OCI-LY7 (cell line): ENCODE results near the gene A2ML1. TPM values are rescaled to one million over a fixed set of nuclear protein-coding genes. Genes with fewer than 3 reads are reported as not detected.
"Not testable (repeated sequence)": the region's sequence is repeated elsewhere in the genome, so short reads cannot be mapped to it uniquely, and the experiment has no call there.

Source experiments
- BruUV-seq: library from RNA; stranded (reverse); fragments of 400-500 nt; replicated peaks from 2 replicates; lab custom pipeline; 2021; lab: Mats Ljungman, UMichigan
- CTCF ChIA-PET: fragments of 300-600 bp; sonication (Branson Sonifier 250); formaldehyde crosslinking; loops from one replicate; lab custom pipeline; 2022; ENCODE audit warnings: antibody characterized with exemption; ENCODE audit not compliant: unreplicated experiment; lab: Charles Lee
- POLR2A ChIA-PET: fragments of 300-600 bp; sonication (Branson Sonifier 250); formaldehyde crosslinking; loops from one replicate; lab custom pipeline; 2022; ENCODE audit warnings: antibody characterized with exemption; lab: Charles Lee
- DNase-seq: peaks from one replicate; pipeline ENCODE4 v3.0.0-alpha.2; 2015; ENCODE audit warnings: low spot score
- H2AFZ ChIP-seq: fragments of 200-600 bp; sonication (generic), shearing (Covaris generic); 2 replicates; pipeline ENCODE4 v1.6.1; 2014; ENCODE audit warnings: mild to moderate bottlenecking, antibody characterized with exemption, low read length, moderate library complexity
- H3K27ac ChIP-seq: fragments of 200-600 bp; sonication (generic); 2 replicates; pipeline ENCODE4 v1.5.1; 2014; ENCODE audit warnings: mixed run types, low read depth, mild to moderate bottlenecking, moderate library complexity, low read length, inconsistent platforms; ENCODE audit not compliant: poor library complexity, severe bottlenecking
- H3K36me3 ChIP-seq: fragments of 200-600 bp; sonication (generic); 2 replicates; pipeline ENCODE4 v1.6.1; 2014; ENCODE audit warnings: mild to moderate bottlenecking, antibody characterized with exemption, low read length, moderate library complexity, mixed read lengths; ENCODE audit not compliant: insufficient read depth
- H3K4me1 ChIP-seq: fragments of 200-600 bp; sonication (generic); 2 replicates; pipeline ENCODE4 v1.5.1; 2014; ENCODE audit warnings: mild to moderate bottlenecking, low read length; ENCODE audit not compliant: insufficient read depth, poor library complexity, severe bottlenecking
- H3K4me2 ChIP-seq: fragments of 200-600 bp; sonication (generic); 2 replicates; pipeline ENCODE4 v1.6.1; 2014; ENCODE audit warnings: mild to moderate bottlenecking, low read length
- H3K4me3 ChIP-seq: fragments of 200-600 bp; sonication (generic); 2 replicates; pipeline ENCODE4 v1.5.1; 2014; ENCODE audit warnings: mild to moderate bottlenecking, low read depth, low read length; ENCODE audit not compliant: poor library complexity, severe bottlenecking
- H3K79me2 ChIP-seq: fragments of 200-600 bp; sonication (generic); 2 replicates; pipeline ENCODE4 v1.6.1; 2016; ENCODE audit warnings: low read depth, mild to moderate bottlenecking, low read length, moderate library complexity, mixed read lengths; ENCODE audit not compliant: insufficient read depth
- H3K9me2 ChIP-seq: fragments of 200-600 bp; sonication (generic); 2 replicates; pipeline ENCODE4 v1.6.1; 2016; ENCODE audit warnings: mild to moderate bottlenecking, low read length, mixed read lengths; ENCODE audit not compliant: insufficient read depth
- H3K9me3 ChIP-seq: fragments of 200-600 bp; sonication (generic); 2 replicates; pipeline ENCODE4 v1.6.1; 2014; ENCODE audit warnings: mild to moderate bottlenecking, mixed run types, low read length, mixed read lengths
- H4K20me1 ChIP-seq: fragments of 200-600 bp; sonication (generic); 2 replicates; pipeline ENCODE4 v1.6.1; 2014; ENCODE audit warnings: mild to moderate bottlenecking, antibody characterized with exemption, low read length, moderate library complexity, mixed read lengths; ENCODE audit not compliant: insufficient read depth
- CTCF ChIP-seq: fragments of 200-600 bp; sonication (generic); conservative IDR thresholded peaks from 2 replicates; pipeline ENCODE4 v1.5.1; 2014; ENCODE audit warnings: mild to moderate bottlenecking, antibody characterized with exemption, low read length, moderate library complexity, mixed read lengths
- EZH2phosphoT487 ChIP-seq: fragments of 200-600 bp; sonication (generic); IDR thresholded peaks from 2 replicates; pipeline ENCODE4 v1.6.1; 2018; ENCODE audit warnings: low read depth, borderline replicate concordance, mild to moderate bottlenecking, mixed run types, antibody characterized with exemption, low read length, moderate library complexity, mixed read lengths
- intact Hi-C: fragments of 100-400 bp; cut with micrococcal nuclease; formaldehyde crosslinking; loops from one replicate; pipeline ENCODE4 v1.10.0; 2022; ENCODE audit not compliant: unreplicated experiment
- total RNA-seq, 2 experiments: library from RNA; depleted of rRNA in 1 of 2; stranded (reverse); fragments of >200 nt in 1 of 2; shearing (Covaris generic) in 1 of 2; gene quantifications; 2 replicates each; pipeline ENCODE4 v1.2.3, GENCODE V29; 2014 to 2022

A2ML1 gene
- total RNA-seq, 2 experiments from 2014 or later = not detected

GRCh38 chr12:8819666-8819980 is 2.8 kb upstream of the A2ML1 start:
- BruUV-seq = no TSS peak
- Histone ChIP-seq H4K20me1 (no peaks in the 10 kb centered on the region), H3K4me2 (no peak overlapping the region), H3K79me2 (no peaks in the 10 kb centered on the region), H3K4me3 (no peak overlapping the region), H3K9me3 (no peaks in the 10 kb centered on the region), H3K4me1 (peaks cover 14% of the 10 kb centered on the region), H3K9me2 (no peaks in the 10 kb centered on the region), H3K27ac (no peak overlapping the region), H2AFZ (no peak overlapping the region), H3K36me3 (no peaks in the 10 kb centered on the region)
- DNase-seq = no peak
- CTCF ChIA-PET = no interaction called here
- TF ChIP-seq CTCF (no peak), EZH2phosphoT487 (no peak)
- intact Hi-C loops = no loop called here
- POLR2A ChIA-PET = interaction anchor here (0.5 to 0.9 kb wide), 3 partner anchors 14 to 204 kb away, joined by 3 read pairs; no protein-coding TSS in a partner anchor

GRCh38 chr12:8820676-8821407 is 1.6 kb upstream of the A2ML1 start:
- H3K79me2 ChIP-seq, CTCF ChIA-PET, H2AFZ ChIP-seq, DNase-seq, H3K36me3 ChIP-seq, POLR2A ChIA-PET, H4K20me1 ChIP-seq, BruUV-seq, H3K4me3 ChIP-seq, H3K9me2 ChIP-seq, H3K9me3 ChIP-seq, H3K27ac ChIP-seq, H3K4me2 ChIP-seq: not testable (repeated sequence)
- H3K4me1 ChIP-seq = peaks cover 14% of the 10 kb centered on the region
- intact Hi-C loops = loop anchor here (5.0 kb wide), 1 partner anchor 279 kb away; the partner anchor contains the start of gene CLEC4E

GRCh38 chr12:8821591-8821990 is 830 bp upstream of the A2ML1 start:
- H3K79me2 ChIP-seq = no peaks in the 10 kb centered on the region
- ChIA-PET CTCF (no interaction called here), POLR2A (interaction anchor here (1.3 kb wide), 1 partner anchor 9 kb away, joined by 4 read pairs; no protein-coding TSS in a partner anchor)
- no peak for DNase-seq
- no peak overlapping the region for H2AFZ ChIP-seq
- H3K9me3 ChIP-seq = 0 out of 2 replicates have a peak, but pooled peaks cover 6% of the 10 kb centered on the region
- intact Hi-C loops = loop anchor here (5.0 kb wide), 1 partner anchor 279 kb away; the partner anchor contains the start of gene CLEC4E
- no peak overlapping the region for H3K4me3 ChIP-seq
- H3K36me3 ChIP-seq = no peaks in the 10 kb centered on the region
- peaks cover 14% of the 10 kb centered on the region for H3K4me1 ChIP-seq
- TF ChIP-seq CTCF (no peak), EZH2phosphoT487 (no peak)
- no peak overlapping the region for H3K4me2 ChIP-seq
- H3K9me2 ChIP-seq = no peaks in the 10 kb centered on the region
- H3K27ac ChIP-seq = no peak overlapping the region
- H4K20me1 ChIP-seq = no peaks in the 10 kb centered on the region
- BruUV-seq = no TSS peak
